ENCODE measurements around the gene CTCF. TPM values are rescaled to one million over a fixed set of nuclear protein-coding genes. Genes with fewer than 3 reads are reported as not detected.
A peak's percentile ranks its signal among the peaks of the same experiment; 100 is the strongest.

Gene CTCF
- total RNA-seq, 3 donors from 2014 or later (not counting 1 experiment from before 2014, with no cell fraction given), result 61.4 to 76.7 (median 63.6) TPM

DNA sequence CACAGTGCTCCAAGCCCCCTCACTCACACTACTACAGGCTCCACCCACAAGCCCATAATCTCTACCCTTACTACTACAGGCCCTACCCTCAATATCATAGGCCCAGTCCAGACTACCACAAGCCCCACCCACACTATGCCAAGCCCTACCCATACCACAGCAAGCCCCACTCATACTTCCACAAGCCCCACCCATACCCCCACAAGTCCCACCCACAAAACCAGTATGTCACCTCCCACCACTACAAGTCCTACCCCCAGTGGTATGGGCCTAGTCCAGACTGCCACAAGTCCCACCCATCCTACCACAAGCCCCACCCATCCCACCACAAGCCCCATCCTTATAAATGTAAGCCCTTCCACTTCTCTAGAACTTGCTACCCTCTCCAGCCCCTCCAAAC lies 19.9 kb upstream of the CTCF start:
- Mint-ChIP-seq H3K9me3 (no peaks in the 10 kb centered on the region), H3K4me3 (peak overlapping the region; percentile 2), H3K4me1 (peaks cover 16 to 71% of the 10 kb centered on the region in 2 donors), H3K27me3 (ENCODE audit: low read depth in 2 of 2) (no peaks in the 10 kb centered on the region), H3K36me3 (no peaks in the 10 kb centered on the region), H3K27ac (peak overlapping the region; percentile 74 to 76)
- Histone ChIP-seq H3K9me3 (ENCODE audit: control insufficient read depth, insufficient read depth, low read length) (no peaks in the 10 kb centered on the region), H3K4me3 (ENCODE audit: low read length) (no peak overlapping the region), H3K27me3 (ENCODE audit: control insufficient read depth, insufficient read depth, low read length) (no peaks in the 10 kb centered on the region), H3K36me3 (ENCODE audit: control insufficient read depth, insufficient read depth, low read length) (peaks cover 23% of the 10 kb centered on the region), H3K4me1 (ENCODE audit: control insufficient read depth, insufficient read depth, low read length) (peaks cover 47% of the 10 kb centered on the region), H3K27ac (ENCODE audit: low read length) (peak overlapping the region; percentile 28)
- TF ChIP-seq CTCF (IDR thresholded peaks at IDR 0.05), result no peak
- ATAC-seq (peak; percentile 75 to 83 (median 75)), DNase-seq (peak; percentile 69 to 87)
- intact Hi-C loops (cut with micrococcal nuclease), result no loop called here

DNA sequence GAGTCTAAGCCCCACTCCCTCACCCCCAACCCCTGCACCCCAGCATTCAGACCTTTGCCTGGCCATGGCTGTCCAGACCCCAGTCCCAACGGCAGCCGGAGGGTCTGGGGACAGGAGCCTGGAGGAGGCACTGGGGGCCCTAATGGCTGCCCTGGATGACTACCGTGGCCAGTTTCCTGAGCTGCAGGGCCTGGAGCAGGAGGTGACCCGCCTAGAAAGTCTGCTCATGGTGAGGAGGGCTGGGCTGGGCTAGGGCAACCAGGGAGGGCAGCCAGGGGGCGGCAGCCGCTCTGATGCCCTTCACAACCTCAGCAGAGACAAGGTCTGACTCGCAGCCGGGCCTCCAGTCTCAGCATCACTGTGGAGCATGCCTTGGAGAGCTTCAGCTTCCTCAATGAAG lies 19.3 kb upstream of the CTCF start:
- H3K4me3 Mint-ChIP-seq, result no peak overlapping the region
- H3K4me1 Mint-ChIP-seq, result peaks cover 16 to 71% of the 10 kb centered on the region in 2 donors
- no peak for TF ChIP-seq CTCF (IDR thresholded peaks at IDR 0.05)
- no peaks in the 10 kb centered on the region for H3K27me3 ChIP-seq (ENCODE audit: control insufficient read depth, insufficient read depth, low read length)
- WGBS (ENCODE audit: insufficient coverage), result 93% methylated on average over 8 of the region's 8 CpGs
- H3K36me3 ChIP-seq (ENCODE audit: control insufficient read depth, insufficient read depth, low read length), result peaks cover 23% of the 10 kb centered on the region
- H3K9me3 Mint-ChIP-seq, result no peaks in the 10 kb centered on the region
- peak overlapping the region; percentile 74 to 76 for H3K27ac Mint-ChIP-seq
- intact Hi-C loops (cut with micrococcal nuclease), result no loop called here
- H3K4me3 ChIP-seq (ENCODE audit: low read length), result no peak overlapping the region
- no peaks in the 10 kb centered on the region for H3K36me3 Mint-ChIP-seq
- H3K27me3 Mint-ChIP-seq (ENCODE audit: low read depth in 2 of 2), result no peaks in the 10 kb centered on the region
- no peak for DNase-seq
- no peak overlapping the region for H3K27ac ChIP-seq (ENCODE audit: low read length)
- ATAC-seq, result no peak
- H3K9me3 ChIP-seq (ENCODE audit: control insufficient read depth, insufficient read depth, low read length), result no peaks in the 10 kb centered on the region
- peaks cover 53% of the 10 kb centered on the region for H3K4me1 ChIP-seq (ENCODE audit: control insufficient read depth, insufficient read depth, low read length)

GRCh38 chr16:67543582-67543981 lies 18.7 kb upstream of the CTCF start:
- H3K27ac ChIP-seq (ENCODE audit: low read length), result no peak overlapping the region
- no peak overlapping the region for H3K4me3 ChIP-seq (ENCODE audit: low read length)
- no peak for TF ChIP-seq CTCF (IDR thresholded peaks at IDR 0.05)
- intact Hi-C loops (cut with micrococcal nuclease), result no loop called here
- Mint-ChIP-seq H3K36me3 (no peaks in the 10 kb centered on the region), H3K4me1 (peaks cover 16 to 66% of the 10 kb centered on the region in 2 donors), H3K4me3 (no peak overlapping the region), H3K27ac (peak overlapping the region; percentile 74 to 76), H3K9me3 (no peaks in the 10 kb centered on the region), H3K27me3 (ENCODE audit: low read depth in 2 of 2) (no peaks in the 10 kb centered on the region)
- WGBS (ENCODE audit: insufficient coverage), result 96% methylated on average over 6 of the region's 6 CpGs
- peaks cover 53% of the 10 kb centered on the region for H3K4me1 ChIP-seq (ENCODE audit: control insufficient read depth, insufficient read depth, low read length)
- peaks cover 23% of the 10 kb centered on the region for H3K36me3 ChIP-seq (ENCODE audit: control insufficient read depth, insufficient read depth, low read length)
- DNase-seq, result no peak
- ATAC-seq, result no peak
- no peaks in the 10 kb centered on the region for H3K27me3 ChIP-seq (ENCODE audit: control insufficient read depth, insufficient read depth, low read length)
- no peaks in the 10 kb centered on the region for H3K9me3 ChIP-seq (ENCODE audit: control insufficient read depth, insufficient read depth, low read length)

- 91% methylated on average over 13 of the region's 13 CpGs for WGBS (ENCODE audit: insufficient coverage)
- no peaks in the 10 kb centered on the region for H3K9me3 ChIP-seq (ENCODE audit: control insufficient read depth, insufficient read depth, low read length)
- H3K4me1 Mint-ChIP-seq, result peaks cover 11 to 58% of the 10 kb centered on the region in 2 donors
- no peaks in the 10 kb centered on the region for H3K27me3 ChIP-seq (ENCODE audit: control insufficient read depth, insufficient read depth, low read length)
- H3K4me1 ChIP-seq (ENCODE audit: control insufficient read depth, insufficient read depth, low read length), result peaks cover 53% of the 10 kb centered on the region
- peaks cover 23% of the 10 kb centered on the region for H3K36me3 ChIP-seq (ENCODE audit: control insufficient read depth, insufficient read depth, low read length)
- H3K27me3 Mint-ChIP-seq (ENCODE audit: low read depth in 2 of 2), result no peaks in the 10 kb centered on the region
- intact Hi-C loops (cut with micrococcal nuclease), result no loop called here
- H3K36me3 Mint-ChIP-seq, result no peaks in the 10 kb centered on the region
- H3K4me3 ChIP-seq (ENCODE audit: low read length), result no peak overlapping the region
- H3K27ac Mint-ChIP-seq, result peak overlapping the region; percentile 74 to 76
- DNase-seq, result no peak
- peak overlapping the region; percentile 47 for H3K4me3 Mint-ChIP-seq
- no peaks in the 10 kb centered on the region for H3K9me3 Mint-ChIP-seq
- TF ChIP-seq CTCF (IDR thresholded peaks at IDR 0.05), result no peak
- H3K27ac ChIP-seq (ENCODE audit: low read length), result no peak overlapping the region
- no peak for ATAC-seq
Observed at GRCh38 chr16:67544329-67544841, 17.9 kb upstream of the CTCF start.
